HG03354 (cell line): ENCODE measurements around the gene DNMT3A.

Source experiments
- ATAC-seq: cut with Tn5 transposase; IDR thresholded peaks from one replicate; pipeline ENCODE4 v1.9.1; 2021; ENCODE audit warnings: mild to moderate bottlenecking; ENCODE audit not compliant: unreplicated experiment, poor library complexity, severe bottlenecking

DNMT3A gene

DNA sequence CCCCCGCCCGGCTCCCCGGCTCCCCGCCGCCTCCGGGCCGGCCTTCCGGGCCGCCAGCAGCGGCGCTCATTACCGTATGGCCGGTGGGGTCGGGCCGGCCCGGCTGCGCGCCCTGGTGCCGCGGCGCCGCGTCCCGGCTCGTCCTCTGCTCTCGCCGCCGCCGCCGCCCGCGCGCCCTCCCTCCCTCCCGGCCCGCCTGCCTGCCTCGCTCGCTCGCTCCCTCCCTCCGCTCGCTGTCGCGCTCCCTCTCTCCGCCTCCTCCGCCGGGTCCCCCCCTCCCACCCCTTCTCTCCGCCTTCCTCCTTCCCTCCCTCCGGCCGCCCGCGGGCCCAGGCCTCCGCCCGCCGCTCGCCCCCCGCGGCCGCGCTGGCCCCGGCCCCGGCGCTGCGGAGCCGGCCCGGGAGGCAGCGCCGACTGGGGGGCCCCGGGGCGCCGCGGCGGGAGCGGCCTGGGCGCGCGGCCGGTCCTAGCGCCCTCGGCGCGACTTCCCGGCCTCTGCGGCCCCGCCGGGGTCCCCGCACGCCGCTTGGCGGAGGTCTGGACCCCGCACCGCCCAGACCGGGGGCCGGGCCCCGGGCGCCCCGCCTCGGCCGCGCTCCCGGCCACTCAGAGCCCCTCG, at the start of gene DNMT3A:
Gene DNMT3A (minus strand): TSS at position 173 of the 619 bp plus-strand sequence. CDS start 27,941 bp downstream, outside the sequence.
- peak; percentile 37 for ATAC-seq

GRCh38 chr2:25389161-25389560, 47.4 kb upstream of the DNMT3A start:
- no peak for ATAC-seq

GRCh38 chr2:25388491-25388890, 46.8 kb upstream of the DNMT3A start:
- peak; percentile 74 for ATAC-seq

- ATAC-seq, result no peak
These were observed 46.2 kb upstream of the DNMT3A start for GRCh38 chr2:25387876-25388449.

DNA sequence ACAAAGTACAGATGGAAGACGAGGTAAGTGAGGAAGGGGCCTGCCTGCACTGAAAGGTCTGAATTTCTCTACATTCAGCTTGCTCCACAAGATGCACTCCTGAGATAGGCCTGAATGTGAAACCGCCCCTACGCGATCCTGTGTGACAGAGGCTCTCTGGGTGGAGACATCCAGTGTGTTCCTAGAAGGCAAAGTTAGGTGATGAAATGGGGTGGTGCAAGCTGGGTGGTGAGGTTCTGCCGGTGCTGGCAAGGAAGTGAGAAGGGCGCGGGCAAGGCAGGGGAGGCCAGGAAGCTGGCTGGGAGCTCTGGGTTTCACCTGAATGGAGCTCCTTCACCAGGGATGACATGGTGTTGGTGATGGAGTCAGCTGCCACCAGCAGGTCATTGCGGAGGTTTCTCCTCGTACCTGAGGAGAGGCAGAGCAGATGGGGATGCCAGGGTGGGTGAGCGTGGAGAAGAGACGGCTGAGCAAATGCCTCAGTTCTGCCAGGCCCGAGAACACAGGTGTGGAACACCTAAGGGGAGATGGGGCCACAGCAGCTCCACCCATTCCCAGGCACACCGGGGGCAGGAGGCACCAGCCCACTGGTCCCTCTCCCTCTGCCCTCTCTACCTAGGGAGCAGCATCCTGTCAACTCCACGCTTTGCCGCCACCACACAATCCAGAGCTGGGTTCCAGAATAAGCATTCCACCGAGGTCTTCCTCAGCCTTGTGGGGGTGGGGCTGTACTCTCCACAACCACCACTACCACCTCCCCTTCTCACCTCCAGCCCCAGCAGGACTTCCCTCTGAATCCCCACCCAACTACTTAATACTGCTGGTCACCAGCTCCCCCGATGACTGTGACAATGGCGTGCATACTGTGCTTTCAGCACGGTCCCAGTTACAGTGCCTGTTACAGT, 45.5 kb upstream of the DNMT3A start:
- ATAC-seq, result no peak

- no peak for ATAC-seq
These were observed 44.2 kb upstream of the DNMT3A start for GRCh38 chr2:25385910-25386309.

DNA sequence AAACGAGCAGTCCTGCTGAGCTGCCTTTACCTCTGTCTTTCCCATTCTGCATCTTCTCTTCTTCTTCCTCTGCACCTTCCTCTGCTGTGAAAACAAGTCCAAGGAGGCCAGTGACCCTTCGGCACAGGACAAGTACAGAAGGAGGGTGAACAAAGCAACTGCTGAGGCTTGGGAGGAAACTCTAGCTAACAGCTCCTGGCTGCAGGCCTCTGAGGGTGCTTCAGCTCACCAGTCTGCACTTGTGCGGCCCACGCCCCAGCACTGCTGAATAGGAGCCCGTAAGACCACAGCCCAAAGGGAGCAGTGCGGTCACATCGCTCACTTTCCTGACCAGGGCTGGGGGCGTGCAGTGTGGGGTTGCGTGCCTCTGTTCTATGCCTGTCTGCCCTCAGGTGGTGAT, 42.1 kb upstream of the DNMT3A start:
- no peak for ATAC-seq

DNA sequence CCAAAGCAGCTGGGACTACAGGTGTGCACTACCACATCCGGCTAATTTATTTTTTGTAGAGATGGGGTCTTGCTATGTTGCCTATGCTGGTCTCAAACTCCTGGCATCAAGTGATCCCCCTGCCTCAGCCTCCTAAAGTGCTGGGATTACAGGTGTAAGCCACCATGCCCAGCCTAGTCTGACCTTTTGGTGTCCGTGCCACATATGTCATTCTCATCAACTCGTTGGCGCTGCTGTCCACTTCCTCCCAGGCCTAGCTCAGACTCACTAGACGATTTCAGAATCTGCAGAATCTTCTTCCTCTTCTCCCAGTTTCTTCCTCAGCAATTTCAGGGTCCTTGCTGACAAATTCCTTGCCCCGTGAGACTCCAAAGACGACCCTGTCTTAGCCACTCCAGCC, 39.8 kb upstream of the DNMT3A start:
- ATAC-seq, result no peak

DNA sequence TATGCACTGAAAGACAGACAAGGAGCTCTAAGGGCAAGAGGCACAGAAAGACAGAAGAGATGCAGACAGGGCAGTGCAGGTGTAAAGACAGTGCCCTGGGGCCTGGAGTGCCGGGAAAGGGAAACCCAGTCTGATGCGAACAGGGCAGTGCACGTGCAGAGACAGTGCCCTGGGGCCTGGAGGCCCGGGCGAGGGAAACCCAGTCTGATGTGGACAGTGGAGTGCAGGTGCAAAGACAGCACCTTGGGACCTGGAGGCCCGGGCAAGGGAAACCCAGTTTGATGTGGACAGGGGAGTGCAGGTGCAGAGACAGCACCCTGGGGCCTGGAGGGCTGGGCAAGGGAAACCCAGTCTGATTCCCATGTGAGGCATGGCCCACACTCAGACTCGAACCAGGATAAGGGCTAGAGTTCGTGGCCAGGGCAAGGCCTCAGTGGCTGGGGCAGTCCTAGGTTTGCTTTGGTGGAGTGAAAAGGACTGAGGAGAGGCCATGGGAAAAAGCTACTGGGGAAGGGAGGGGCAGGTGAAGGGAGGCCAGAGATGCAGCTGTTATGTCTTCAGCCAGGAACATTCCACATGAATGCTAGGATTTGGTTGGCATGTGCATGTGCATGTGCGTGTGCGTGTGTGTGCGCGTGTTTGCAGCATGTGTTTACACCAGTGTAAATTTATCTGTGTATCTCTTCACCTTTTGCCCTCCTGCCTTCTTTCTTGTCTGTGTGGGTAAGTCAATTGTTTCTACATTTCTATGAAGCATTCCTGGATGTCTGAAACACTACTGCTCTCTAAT, 39.1 kb upstream of the DNMT3A start:
- ATAC-seq, result no peak

GRCh38 chr2:25380023-25380422, 38.3 kb upstream of the DNMT3A start:
- no peak for ATAC-seq

GRCh38 chr2:25379535-25379934, 37.8 kb upstream of the DNMT3A start:
- no peak for ATAC-seq

DNA sequence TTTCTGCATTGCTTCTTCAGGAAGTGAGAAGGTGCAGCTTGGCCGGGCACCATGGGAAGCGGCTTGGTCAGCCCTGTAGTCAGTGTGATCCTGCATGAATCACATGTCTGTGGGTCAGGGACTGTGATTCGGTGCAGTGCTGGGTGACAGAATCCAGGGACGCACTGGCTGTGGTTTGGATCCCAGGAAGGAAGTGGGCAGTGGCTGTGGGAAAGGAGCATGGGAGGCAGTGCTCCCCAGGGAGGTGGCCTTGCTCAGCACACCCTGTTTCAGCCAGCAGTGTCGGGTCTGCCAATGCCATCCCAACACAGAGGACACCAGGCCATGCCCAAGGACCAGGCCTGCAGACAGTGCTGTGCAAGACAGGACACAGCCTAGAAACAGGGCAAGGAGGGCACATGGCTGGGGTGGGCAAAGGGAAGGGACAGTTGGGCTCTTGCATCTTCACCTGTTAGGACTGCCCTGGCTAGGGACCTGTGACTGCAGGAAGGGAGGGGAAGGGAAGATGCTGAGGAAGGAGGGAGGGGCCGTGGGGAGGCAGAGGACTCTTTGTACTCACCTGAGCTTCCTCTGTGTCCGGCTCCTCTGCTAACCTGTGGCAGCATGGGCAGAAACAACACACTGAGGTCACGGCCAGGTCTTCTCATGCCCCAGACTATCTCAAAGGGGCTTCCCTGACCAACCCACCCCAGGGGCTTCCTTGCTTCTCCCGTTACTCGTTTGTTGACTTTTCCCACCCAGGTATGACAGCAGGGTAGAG, 37.2 kb upstream of the DNMT3A start:
- ATAC-seq, result no peak

GRCh38 chr2:25377822-25378421, 36.2 kb upstream of the DNMT3A start:
- no peak for ATAC-seq

DNA sequence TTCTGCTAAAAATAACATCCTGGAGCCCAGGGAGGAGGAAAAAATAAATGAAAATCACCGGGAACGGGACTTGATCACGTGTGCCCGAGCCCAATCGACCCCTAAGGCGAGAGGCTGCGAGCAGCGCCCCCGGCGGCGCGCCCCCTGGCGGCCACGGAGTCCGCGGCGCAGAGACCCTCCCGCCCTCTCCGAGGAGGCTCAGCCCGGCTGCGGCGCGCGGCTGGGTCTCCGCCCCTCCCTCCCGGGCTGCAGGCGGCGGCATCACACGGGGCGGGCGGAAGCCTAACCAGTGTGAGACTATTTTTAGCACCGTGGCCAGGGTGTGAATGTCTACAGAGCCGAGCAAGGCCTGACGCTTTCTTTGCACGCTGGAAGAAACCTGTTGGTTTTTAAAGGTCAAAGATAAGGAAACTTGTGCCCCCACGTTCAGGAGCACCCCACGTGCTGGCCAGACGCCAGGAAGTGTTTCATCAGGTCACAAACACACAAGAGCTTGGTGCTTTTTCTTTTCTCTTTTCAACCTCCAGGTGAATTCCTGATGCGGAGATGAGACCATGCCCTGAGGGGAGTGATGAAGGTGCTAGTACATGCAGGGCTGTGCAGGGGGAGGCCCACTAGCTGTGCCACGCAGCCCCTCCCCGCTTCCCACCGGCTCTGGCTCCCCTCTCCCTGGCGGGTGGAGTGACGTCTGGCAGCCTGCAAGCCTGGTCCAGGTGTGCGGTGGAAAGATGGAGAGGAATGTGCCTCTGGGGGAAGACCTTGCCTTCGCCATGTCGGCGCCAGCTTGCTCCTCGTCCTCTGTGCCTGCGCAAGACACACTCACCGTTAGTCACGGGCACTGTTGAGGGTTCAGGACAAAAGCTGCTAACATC, 35.3 kb upstream of the DNMT3A start:
- ATAC-seq, result peak; percentile 95

DNA sequence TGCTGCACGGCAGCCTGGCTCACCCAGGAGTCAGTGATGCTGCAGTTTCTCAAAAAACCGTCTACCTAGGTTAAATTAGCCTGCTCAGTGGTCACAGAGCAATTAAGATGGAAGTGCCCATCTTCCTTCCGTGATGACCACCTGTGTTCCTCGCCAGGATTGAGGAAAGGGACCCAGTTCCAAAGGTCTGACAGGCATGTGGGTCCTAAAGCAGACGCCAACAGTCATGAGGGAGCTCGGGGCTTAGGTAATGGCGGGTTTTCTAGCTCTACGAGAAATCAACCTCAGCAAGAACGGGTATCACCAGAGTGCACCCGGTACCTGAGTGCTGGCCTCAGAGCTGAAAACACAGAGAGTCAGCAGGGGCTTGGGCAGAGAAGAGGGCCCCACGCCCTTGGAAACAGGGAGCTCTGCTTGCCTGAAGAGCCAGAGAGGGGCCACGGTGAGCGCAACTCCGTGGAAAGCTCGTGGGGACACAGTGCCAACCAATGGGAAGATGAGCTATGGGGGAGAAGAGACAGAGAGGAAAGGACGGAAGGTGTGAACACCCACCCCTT, 34.3 kb upstream of the DNMT3A start:
- ATAC-seq, result no peak

GRCh38 chr2:25375371-25375988, 33.8 kb upstream of the DNMT3A start:
- ATAC-seq, result no peak

GRCh38 chr2:25374827-25375226, 33.1 kb upstream of the DNMT3A start:
- ATAC-seq, result no peak
